SJCRH30 (cell line): Measurements from ENCODE around the gene PTPN4. TPM values are rescaled to one million over a fixed set of nuclear protein-coding genes. Genes with fewer than 3 reads are reported as not detected.
"Not testable (repeated sequence)": the region's sequence is repeated elsewhere in the genome, so short reads cannot be mapped to it uniquely, and the experiment has no call there.

ENCODE experiments used
- DNase-seq, 2 experiments: peaks; one replicate each; pipeline ENCODE4 v3.0.0-alpha.2; 2015 to 2020
- H3K27ac ChIP-seq: fragments of 250-450 bp; sonication (Bioruptor Pico); 2 replicates; pipeline ENCODE4 v1.5.1; 2020; ENCODE audit warnings: mild to moderate bottlenecking, moderate library complexity
- H3K27me3 ChIP-seq: fragments of 250-450 bp; sonication (Bioruptor Pico); 2 replicates; pipeline ENCODE4 v1.5.1; 2020; ENCODE audit warnings: mild to moderate bottlenecking, moderate library complexity
- H3K36me3 ChIP-seq: fragments of 250-450 bp; sonication (Bioruptor Pico); 2 replicates; pipeline ENCODE4 v1.5.1; 2020; ENCODE audit warnings: mild to moderate bottlenecking, moderate library complexity
- H3K4me1 ChIP-seq: fragments of 250-450 bp; sonication (Bioruptor Pico); 2 replicates; pipeline ENCODE4 v1.5.1; 2020; ENCODE audit warnings: mild to moderate bottlenecking, moderate library complexity
- H3K4me3 ChIP-seq: fragments of 250-450 bp; sonication (Bioruptor Pico); 2 replicates; pipeline ENCODE4 v1.5.1; 2020; ENCODE audit warnings: mild to moderate bottlenecking, moderate library complexity
- H3K9me3 ChIP-seq: fragments of 250-450 bp; sonication (Bioruptor Pico); replicated peaks from 2 replicates; pipeline ENCODE4 v1.5.1; 2020; ENCODE audit warnings: mild to moderate bottlenecking, moderate library complexity
- total RNA-seq: library from RNA; depleted of rRNA; stranded (reverse); fragments of >200 nt; shearing (Covaris generic); gene quantifications from 2 replicates; pipeline ENCODE4 v1.2.3, GENCODE V29; 2014

The PTPN4 gene
- total RNA-seq, 1 experiment from 2014 or later = 30.8 TPM

DNA sequence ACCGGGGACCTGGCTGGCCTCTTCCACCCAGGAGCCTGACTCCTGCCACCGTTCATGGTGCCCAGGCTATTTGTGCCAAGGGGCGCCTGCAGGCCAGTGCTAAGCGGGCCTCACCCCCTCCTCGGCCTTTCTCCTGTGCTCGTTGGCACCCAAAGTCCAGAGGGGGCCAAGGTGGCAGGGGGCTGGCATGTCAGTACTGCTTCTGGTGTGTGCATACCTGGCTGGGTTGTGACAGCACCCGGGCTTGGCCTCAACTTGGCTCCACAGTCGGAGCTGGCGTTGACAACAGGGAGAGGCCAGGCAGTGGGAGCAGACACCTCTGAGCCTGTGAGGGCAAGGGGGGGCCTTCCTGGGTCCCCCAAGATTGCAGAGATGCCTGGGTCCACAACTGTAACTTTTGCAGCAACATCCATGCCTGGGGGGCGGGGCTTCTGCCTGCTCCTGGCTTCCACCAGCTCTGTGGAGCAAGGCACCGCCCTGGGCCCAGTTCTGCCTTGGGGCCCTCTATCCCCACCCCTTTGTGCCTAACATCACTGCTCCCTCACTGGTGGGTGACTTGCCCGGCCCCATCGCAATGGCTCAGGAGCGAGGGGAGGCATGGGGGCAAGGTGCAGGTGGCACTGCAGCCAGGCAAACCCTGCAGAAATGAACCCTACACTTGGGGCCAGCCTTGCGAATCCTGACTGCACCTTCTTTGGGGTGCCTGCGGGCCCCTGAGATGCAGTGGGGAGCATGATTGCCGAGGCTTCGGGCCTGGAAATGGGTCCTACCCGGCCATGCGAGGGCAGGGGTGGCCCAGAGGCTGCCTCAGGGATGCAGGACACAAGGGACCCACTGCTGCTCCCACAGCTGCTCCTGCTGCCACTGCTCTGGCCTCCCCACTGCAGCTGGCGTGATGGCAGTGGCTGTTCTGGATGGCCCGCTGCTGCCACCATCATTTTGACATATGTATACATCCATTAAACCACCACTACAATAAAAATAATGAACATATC is 35.9 kb downstream of the PTPN4 start:
- H3K4me1 ChIP-seq = no peaks in the 10 kb centered on the region
- H3K27ac ChIP-seq = no peak overlapping the region
- H3K9me3 ChIP-seq = peaks cover 2% of the 10 kb centered on the region
- H3K36me3 ChIP-seq = no peaks in the 10 kb centered on the region
- no peak for DNase-seq
- no peaks in the 10 kb centered on the region for H3K27me3 ChIP-seq
- no peak overlapping the region for H3K4me3 ChIP-seq

DNA sequence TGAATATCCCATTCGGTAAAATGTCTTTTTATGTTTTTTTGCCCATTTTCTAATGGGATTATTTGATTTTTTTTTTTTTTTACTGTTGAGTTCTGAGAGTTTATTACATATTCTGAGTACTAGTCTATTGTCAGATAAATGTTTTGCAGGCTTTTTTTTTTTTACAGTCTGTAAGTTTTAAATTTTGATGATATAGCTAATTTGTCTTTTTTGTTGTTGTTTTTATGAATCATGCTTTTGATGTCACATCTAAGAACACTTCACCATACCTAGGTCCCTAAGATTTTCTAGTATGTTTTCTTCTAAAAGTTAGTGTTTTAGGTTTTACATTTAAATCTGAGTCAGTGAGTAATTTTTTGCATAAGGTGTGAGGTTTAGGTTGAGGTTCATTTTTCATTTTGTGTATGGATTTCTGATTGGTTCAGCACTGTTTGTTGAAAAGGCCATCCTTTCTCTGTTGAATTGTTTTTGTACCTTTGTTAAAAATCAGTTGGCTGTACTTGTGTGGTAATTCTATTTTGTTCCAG is 40.7 kb downstream of the PTPN4 start:
- H3K27ac ChIP-seq = no peak overlapping the region
- no peaks in the 10 kb centered on the region for H3K27me3 ChIP-seq
- no peak for DNase-seq
- H3K36me3 ChIP-seq = no peaks in the 10 kb centered on the region
- H3K4me1 ChIP-seq = no peaks in the 10 kb centered on the region
- peaks cover 5% of the 10 kb centered on the region for H3K9me3 ChIP-seq
- H3K4me3 ChIP-seq = no peak overlapping the region

DNA sequence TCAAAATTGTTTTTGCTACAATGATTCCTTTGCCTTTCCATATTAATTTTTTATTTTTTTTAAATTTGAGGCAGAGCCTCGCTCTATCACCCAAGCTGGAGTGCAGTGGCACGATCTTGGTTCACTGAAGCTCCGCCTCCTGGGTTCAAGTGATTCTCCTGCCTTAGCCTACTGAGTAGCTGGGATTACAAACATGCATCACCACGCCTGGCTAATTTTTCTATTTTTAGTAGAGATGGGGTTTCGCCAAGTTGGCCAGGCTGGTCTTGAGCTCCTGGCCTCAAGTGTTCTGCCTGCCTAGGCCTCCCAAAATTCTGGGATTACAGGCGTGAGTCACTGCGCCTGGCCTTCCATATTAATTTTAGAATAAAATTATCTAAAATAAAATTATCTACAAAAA is 41.3 kb downstream of the PTPN4 start:
- Histone ChIP-seq H3K36me3 (no peaks in the 10 kb centered on the region), H3K4me1 (no peaks in the 10 kb centered on the region), H3K4me3 (no peak overlapping the region), H3K27ac (no peak overlapping the region), H3K27me3 (no peaks in the 10 kb centered on the region), H3K9me3 (peaks cover 9% of the 10 kb centered on the region)
- no peak for DNase-seq

DNA sequence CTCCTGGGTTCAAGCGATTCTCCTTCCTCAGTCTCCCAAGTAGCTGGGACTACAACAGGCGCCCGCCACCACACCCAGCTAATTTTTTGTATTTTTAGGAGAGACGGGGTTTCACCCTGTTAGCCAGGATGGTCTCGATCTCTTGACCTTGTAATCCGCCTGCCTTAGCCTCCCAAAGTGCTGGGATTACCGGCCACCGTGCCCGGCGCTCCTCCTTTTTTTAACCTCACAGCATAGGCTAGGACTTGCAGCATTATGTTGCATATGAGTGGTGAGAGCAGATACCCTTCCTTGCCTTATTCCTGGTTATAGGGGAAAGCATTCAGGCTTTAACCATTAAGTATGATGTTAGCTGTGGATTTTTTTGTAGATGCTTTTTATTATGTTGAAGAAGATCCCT is 42.3 kb downstream of the PTPN4 start:
- H3K4me3 ChIP-seq, H3K27ac ChIP-seq, H3K36me3 ChIP-seq, DNase-seq, H3K27me3 ChIP-seq, H3K9me3 ChIP-seq, H3K4me1 ChIP-seq: not testable (repeated sequence)

DNA sequence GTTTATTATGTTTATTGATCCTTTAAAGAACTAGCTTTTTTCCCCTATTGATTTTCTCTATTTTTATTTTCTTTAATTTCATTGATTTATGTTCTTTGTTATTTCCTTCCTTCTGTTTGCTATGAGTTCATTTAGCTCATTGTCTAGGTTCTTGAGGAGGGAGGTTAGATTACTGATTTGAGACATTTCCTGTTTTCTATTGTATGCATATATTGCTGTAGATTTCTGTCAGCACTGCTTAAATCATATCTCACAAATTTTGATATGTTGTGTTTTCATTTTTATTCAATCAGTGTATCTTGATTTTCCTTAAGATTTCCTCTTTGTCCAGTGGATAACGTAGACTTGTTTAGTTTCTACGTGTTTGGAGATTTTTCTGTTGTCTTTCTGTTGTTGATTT is 43.4 kb downstream of the PTPN4 start:
- DNase-seq = no peak
- Histone ChIP-seq H3K36me3 (no peaks in the 10 kb centered on the region), H3K9me3 (peaks cover 10% of the 10 kb centered on the region), H3K4me3 (no peak overlapping the region), H3K27ac (no peak overlapping the region), H3K4me1 (no peaks in the 10 kb centered on the region), H3K27me3 (no peaks in the 10 kb centered on the region)

DNA sequence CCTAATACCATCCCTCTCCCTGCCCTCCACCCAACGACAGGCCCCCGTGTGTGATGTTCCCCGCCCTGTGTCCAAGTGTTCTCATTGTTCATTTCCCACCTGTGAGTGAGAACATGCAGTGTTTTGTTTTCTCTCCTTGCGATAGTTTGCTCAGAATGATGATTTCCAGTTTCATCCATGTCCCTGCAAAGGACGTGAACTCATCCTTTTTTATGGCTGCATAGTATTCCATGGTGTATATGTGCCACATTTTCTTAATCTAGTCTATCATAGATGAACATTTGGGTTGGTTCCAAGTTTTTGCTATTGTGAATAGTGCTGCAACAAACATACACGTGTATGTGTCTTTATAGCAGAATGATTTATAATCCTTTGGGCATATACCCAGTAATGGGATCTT is 44.7 kb downstream of the PTPN4 start:
- DNase-seq, H3K27ac ChIP-seq, H3K27me3 ChIP-seq, H3K36me3 ChIP-seq, H3K4me1 ChIP-seq, H3K9me3 ChIP-seq, H3K4me3 ChIP-seq: not testable (repeated sequence)

DNA sequence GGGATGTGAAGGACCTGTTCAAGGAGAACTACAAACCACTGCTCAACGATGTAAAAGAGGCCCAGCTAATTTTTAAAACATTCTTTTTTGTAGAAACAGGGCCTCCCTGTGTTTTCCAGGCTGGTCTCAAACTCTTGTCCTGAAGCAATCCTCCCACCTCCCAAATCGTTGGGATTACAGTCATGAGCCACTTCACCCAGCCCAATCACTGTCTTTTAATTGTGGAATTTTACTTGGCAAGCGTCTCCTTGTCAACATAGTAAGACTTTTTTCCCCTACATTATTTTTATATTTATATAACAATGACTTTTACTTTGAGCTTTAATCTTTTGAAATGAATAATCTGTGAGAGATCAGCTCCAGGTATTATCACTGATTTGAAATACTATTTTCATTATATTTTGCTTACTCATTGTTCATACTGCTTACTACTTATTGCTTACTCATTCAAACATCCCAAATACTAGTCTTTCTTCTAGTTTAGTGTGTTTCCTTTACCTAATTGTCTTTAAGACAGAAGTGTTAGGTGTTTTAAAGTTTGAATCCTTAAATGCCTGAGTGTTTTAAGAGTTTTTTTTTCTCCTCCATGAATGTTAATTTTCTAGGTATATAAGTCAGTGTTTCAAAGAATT is 48.9 kb downstream of the PTPN4 start:
- no peaks in the 10 kb centered on the region for H3K27me3 ChIP-seq
- no peak overlapping the region for H3K27ac ChIP-seq
- H3K9me3 ChIP-seq = peaks cover 10% of the 10 kb centered on the region
- 0 out of 2 replicates have a peak, but pooled peaks cover 2% of the 10 kb centered on the region for H3K4me1 ChIP-seq
- no peak for DNase-seq
- H3K4me3 ChIP-seq = no peak overlapping the region
- peaks cover 5% of the 10 kb centered on the region; the same call in 1 of the 2 replicates for H3K36me3 ChIP-seq

DNA sequence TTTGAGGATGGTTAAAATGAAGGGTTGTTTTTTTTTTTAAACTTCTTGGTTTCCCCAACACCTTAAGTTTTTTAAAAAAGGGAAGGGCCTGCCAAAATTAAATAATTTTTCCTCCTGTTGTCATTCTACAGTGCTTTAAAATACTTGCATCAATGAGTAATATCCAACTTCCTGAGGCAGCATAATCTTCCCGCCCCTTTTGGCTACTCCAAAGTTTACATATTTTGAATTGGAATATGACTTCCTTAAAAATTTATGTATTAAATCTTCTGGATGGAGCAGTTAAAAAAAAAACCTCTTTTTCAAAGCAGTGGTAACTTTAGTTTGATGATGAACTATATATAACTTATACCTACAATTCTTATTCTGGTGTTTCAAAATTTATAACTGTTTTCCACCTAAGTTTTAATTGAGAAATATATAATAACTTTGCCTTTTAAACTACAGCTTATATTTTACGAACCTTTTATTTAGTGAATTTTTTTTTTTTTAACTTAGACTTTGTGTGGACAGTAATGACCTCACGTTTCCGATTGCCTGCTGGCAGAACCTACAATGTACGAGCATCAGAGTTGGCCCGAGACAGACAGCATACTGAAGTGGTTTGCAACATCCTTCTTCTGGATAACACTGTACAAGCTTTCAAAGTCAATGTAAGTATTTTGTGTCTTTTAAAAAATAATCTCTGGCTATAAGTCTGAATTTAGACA is 49.8 kb downstream of the PTPN4 start:
- Histone ChIP-seq H3K9me3 (peaks cover 8% of the 10 kb centered on the region), H3K4me3 (no peak overlapping the region), H3K27ac (no peak overlapping the region), H3K4me1 (0 out of 2 replicates have a peak, but pooled peaks cover 2% of the 10 kb centered on the region), H3K27me3 (no peaks in the 10 kb centered on the region), H3K36me3 (peaks cover 5% of the 10 kb centered on the region; the same call in 1 of the 2 replicates)
- DNase-seq = no peak

DNA sequence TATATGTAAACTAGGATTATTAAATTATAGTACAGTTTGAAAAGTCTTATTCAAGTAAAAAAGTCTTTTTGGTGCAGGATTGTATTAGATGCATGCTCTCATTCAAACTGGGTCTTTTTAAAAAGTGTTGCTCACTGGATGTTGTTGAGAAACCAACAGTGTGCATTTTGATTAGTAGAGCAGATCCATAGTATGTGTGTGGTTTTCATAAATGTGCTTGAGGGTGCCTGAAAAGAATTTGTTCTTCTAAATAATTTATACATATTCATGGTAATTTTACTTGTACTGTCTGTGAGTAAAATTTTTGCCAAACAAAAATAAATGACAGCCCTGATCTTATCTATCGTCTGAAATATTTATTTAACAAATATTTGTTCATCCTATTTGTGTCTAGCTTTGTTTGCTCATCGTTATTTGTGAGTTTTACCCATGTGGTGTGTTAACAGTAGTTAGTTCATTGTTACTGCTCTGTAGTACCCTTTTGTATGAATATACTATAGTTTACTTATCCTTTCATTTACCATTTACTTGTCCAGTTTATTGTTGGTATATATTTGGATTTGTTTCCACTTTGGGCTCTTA is 50.4 kb downstream of the PTPN4 start:
- Histone ChIP-seq H3K9me3 (peaks cover 5% of the 10 kb centered on the region; the same call in 1 of the 2 replicates), H3K4me3 (no peak overlapping the region), H3K27ac (no peak overlapping the region), H3K36me3 (peaks cover 5% of the 10 kb centered on the region; the same call in 1 of the 2 replicates), H3K4me1 (0 out of 2 replicates have a peak, but pooled peaks cover 2% of the 10 kb centered on the region), H3K27me3 (no peaks in the 10 kb centered on the region)
- no peak for DNase-seq

DNA sequence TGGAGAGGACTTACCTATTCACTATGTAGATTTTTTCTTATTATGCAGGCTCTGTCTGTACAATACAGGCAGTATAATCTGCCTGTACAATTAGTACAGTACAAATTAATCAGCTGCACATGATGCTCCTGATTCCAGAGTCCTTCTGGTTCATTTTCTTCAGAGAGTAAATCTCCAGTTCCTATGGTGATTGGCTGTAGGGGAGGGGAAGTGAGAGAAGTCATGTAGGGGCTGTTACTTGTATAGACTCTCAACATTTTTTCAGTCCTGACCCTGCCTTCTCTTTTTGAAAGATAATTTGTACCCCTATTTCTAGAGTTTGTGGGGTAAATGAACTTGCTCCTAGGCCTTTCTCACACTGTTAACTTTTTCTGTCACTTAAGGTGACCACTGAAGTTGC is 54.5 kb downstream of the PTPN4 start:
- no peaks in the 10 kb centered on the region for H3K27me3 ChIP-seq
- H3K27ac ChIP-seq = no peak overlapping the region
- H3K36me3 ChIP-seq = peaks cover 11% of the 10 kb centered on the region
- peaks cover 9% of the 10 kb centered on the region; the same call in 1 of the 2 replicates for H3K9me3 ChIP-seq
- no peak for DNase-seq
- no peaks in the 10 kb centered on the region for H3K4me1 ChIP-seq
- no peak overlapping the region for H3K4me3 ChIP-seq

DNA sequence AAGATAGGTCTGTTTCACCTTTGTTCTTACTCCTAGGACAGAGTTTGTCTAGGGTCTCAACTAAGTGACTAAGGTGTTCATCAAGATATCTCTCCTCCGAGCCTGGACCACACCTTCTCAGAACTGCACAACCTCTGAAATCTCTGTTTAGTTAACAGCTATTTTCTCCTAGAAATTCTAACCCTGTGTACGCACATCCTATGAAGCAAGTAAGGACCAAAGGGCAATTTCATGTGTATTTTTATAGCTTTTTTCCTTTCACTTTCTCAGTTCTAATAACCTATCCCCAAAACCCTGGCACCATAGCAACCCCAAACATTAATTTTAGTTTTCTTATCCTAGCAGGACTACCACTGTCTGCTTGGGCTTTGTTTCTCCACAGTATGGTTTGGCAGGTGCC is 59.1 kb downstream of the PTPN4 start:
- Histone ChIP-seq H3K27ac (no peak overlapping the region), H3K27me3 (no peaks in the 10 kb centered on the region), H3K36me3 (peaks cover 6% of the 10 kb centered on the region), H3K4me1 (peaks cover 10% of the 10 kb centered on the region), H3K4me3 (no peak overlapping the region), H3K9me3 (peaks cover 9% of the 10 kb centered on the region; the same call in 1 of the 2 replicates)
- no peak for DNase-seq

DNA sequence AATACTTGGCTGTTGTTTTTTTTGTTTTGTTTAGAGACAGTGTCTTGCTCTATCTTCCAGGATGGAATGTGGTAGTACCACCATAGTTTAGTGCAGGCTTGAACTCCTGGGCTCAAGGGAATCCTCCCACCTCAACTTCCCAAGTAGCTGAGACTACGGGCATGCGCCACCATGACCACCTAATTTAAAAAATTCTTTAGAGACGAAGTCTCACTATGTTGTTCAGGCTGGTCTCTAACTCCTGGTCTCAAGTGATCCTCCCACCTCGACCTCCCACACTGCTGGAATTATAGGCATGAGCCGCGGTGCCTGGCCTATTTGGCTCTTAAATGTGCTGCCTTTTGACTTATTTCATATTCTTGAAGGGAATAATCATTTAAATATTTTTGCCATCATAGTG is 60.1 kb downstream of the PTPN4 start:
- Histone ChIP-seq H3K9me3 (peaks cover 9% of the 10 kb centered on the region; the same call in 1 of the 2 replicates), H3K36me3 (peaks cover 6% of the 10 kb centered on the region), H3K4me1 (peaks cover 10% of the 10 kb centered on the region), H3K4me3 (no peak overlapping the region), H3K27ac (no peak overlapping the region), H3K27me3 (no peaks in the 10 kb centered on the region)
- DNase-seq = no peak

DNA sequence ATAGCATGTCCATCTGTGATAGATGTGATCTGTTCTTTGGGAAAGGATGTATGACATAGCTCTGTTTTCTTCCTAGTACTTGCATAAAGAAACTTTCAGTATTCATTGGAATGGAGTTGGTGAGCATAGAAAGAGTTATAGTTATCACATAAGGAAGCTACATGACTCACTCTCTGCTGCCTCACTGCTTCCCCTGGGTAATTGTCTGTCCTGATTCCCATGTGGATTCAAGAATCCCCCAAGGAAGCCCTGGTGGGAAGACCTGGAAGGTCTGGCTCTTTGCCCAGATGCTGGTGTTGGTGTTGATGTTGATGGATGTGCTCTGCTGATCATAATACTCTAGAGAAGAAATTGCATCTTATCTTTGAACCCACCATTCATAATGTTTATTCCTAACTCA is 60.6 kb downstream of the PTPN4 start:
- Histone ChIP-seq H3K4me1 (peaks cover 10% of the 10 kb centered on the region), H3K36me3 (peaks cover 6% of the 10 kb centered on the region), H3K4me3 (no peak overlapping the region), H3K27ac (no peak overlapping the region), H3K27me3 (no peaks in the 10 kb centered on the region), H3K9me3 (peaks cover 9% of the 10 kb centered on the region; the same call in 1 of the 2 replicates)
- peak; percentile 73 to 75 for DNase-seq

DNA sequence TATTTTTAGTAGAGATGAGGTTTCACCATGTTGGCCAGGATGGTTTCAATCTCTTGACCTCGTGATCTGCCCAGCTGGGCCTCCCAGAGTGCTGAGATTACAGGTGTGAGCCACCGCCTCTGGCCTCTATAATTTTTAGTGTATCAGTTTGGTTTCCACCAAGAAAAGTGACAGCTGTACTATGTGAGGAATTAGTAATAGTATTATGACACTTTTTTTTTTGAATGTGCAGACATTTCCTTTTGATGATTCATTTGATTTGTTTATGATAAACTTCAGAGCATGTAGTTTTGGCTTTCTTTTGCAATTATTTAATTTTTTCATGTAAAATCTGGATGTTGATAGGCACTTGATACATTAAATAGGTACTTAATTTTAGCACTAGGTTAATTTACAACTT is 61.5 kb downstream of the PTPN4 start:
- H3K4me3 ChIP-seq = no peak overlapping the region
- DNase-seq = no peak
- no peaks in the 10 kb centered on the region for H3K27me3 ChIP-seq
- H3K36me3 ChIP-seq = peaks cover 6% of the 10 kb centered on the region
- no peak overlapping the region for H3K27ac ChIP-seq
- H3K9me3 ChIP-seq = peaks cover 9% of the 10 kb centered on the region; the same call in 1 of the 2 replicates
- peaks cover 10% of the 10 kb centered on the region for H3K4me1 ChIP-seq
